Measurements from ENCODE around the gene XIAP.

Gene XIAP

GRCh38 chrX:123860983-123861382 lies 1.1 kb downstream of the XIAP start:
- Histone ChIP-seq H3K27ac (peak overlapping the region; percentile 97), H3K27me3 (no peaks in the 10 kb centered on the region), H3K4me3 (ENCODE audit: low read depth in 1 of 2, low read length in 1 of 2) (peak overlapping the region; percentile 73 to 82), H3K4me1 (ENCODE audit: control insufficient read depth in 1 of 2, insufficient read depth in 1 of 2, low read depth in 1 of 2, low read length in 1 of 2) (peaks cover 12 to 17% of the 10 kb centered on the region in 2 experiments), H3K9me3 (no peaks in the 10 kb centered on the region), H3K36me3 (no peaks in the 10 kb centered on the region)
- no peak for TF ChIP-seq CTCF (IDR thresholded peaks at IDR 0.05)

- Histone ChIP-seq H3K27ac (peak overlapping the region; percentile 18), H3K4me1 (ENCODE audit: control insufficient read depth in 1 of 2, insufficient read depth in 1 of 2, low read depth in 1 of 2, low read length in 1 of 2) (peaks cover 0 to 27% of the 10 kb centered on the region in 2 experiments), H3K36me3 (no peaks in the 10 kb centered on the region), H3K27me3 (no peaks in the 10 kb centered on the region), H3K4me3 (ENCODE audit: low read depth in 1 of 2, low read length in 1 of 2) (no peak overlapping the region), H3K9me3 (no peaks in the 10 kb centered on the region)
- no peak for TF ChIP-seq CTCF (IDR thresholded peaks at IDR 0.05)
Measured at GRCh38 chrX:123869488-123869887, 9.6 kb downstream of the XIAP start.

GRCh38 chrX:123871309-123871708 lies 11.5 kb downstream of the XIAP start:
- Histone ChIP-seq H3K27me3 (no peaks in the 10 kb centered on the region), H3K4me1 (ENCODE audit: control insufficient read depth in 1 of 2, insufficient read depth in 1 of 2, low read depth in 1 of 2, low read length in 1 of 2) (peaks cover 0 to 27% of the 10 kb centered on the region in 2 experiments), H3K9me3 (no peaks in the 10 kb centered on the region), H3K36me3 (no peaks in the 10 kb centered on the region), H3K4me3 (ENCODE audit: low read depth in 1 of 2, low read length in 1 of 2) (no peak overlapping the region), H3K27ac (no peak overlapping the region)
- TF ChIP-seq CTCF (IDR thresholded peaks at IDR 0.05): no peak

GRCh38 chrX:123873956-123874355 lies 14.1 kb downstream of the XIAP start:
- TF ChIP-seq CTCF (IDR thresholded peaks at IDR 0.05): no peak
- Histone ChIP-seq H3K4me3 (ENCODE audit: low read depth in 1 of 2, low read length in 1 of 2) (no peak overlapping the region), H3K27ac (no peak overlapping the region), H3K27me3 (no peaks in the 10 kb centered on the region), H3K4me1 (ENCODE audit: control insufficient read depth in 1 of 2, insufficient read depth in 1 of 2, low read depth in 1 of 2, low read length in 1 of 2) (peaks cover 8 to 37% of the 10 kb centered on the region in 2 experiments), H3K9me3 (no peaks in the 10 kb centered on the region), H3K36me3 (no peaks in the 10 kb centered on the region)

GRCh38 chrX:123876177-123876576 lies 16.3 kb downstream of the XIAP start:
- H3K4me1 ChIP-seq (ENCODE audit: control insufficient read depth in 1 of 2, insufficient read depth in 1 of 2, low read depth in 1 of 2, low read length in 1 of 2): peaks cover 9 to 24% of the 10 kb centered on the region in 2 experiments
- TF ChIP-seq CTCF (IDR thresholded peaks at IDR 0.05): no peak
- H3K36me3 ChIP-seq: no peaks in the 10 kb centered on the region

GRCh38 chrX:123876844-123877243 lies 17.0 kb downstream of the XIAP start:
- Histone ChIP-seq H3K9me3 (no peaks in the 10 kb centered on the region), H3K27me3 (no peaks in the 10 kb centered on the region), H3K4me3 (ENCODE audit: low read depth in 1 of 2, low read length in 1 of 2) (no peak overlapping the region), H3K27ac (no peak overlapping the region), H3K4me1 (ENCODE audit: control insufficient read depth in 1 of 2, insufficient read depth in 1 of 2, low read depth in 1 of 2, low read length in 1 of 2) (peaks cover 9 to 24% of the 10 kb centered on the region in 2 experiments), H3K36me3 (no peaks in the 10 kb centered on the region)
- no peak for TF ChIP-seq CTCF (IDR thresholded peaks at IDR 0.05)

More at GRCh38 chrX:123876177-123876576, 16.3 kb downstream of the XIAP start:
- Histone ChIP-seq H3K27ac (no peak overlapping the region), H3K27me3 (no peaks in the 10 kb centered on the region), H3K4me3 (ENCODE audit: low read depth in 1 of 2, low read length in 1 of 2) (no peak overlapping the region), H3K9me3 (no peaks in the 10 kb centered on the region)
